Femur (tissue), 1 donor: ENCODE data around the gene GPC6.

ENCODE experiments used
- DNase-seq: peaks from one replicate; pipeline ENCODE4 v3.0.0-alpha.2; 2017

The GPC6 gene

GRCh38 chr13:94233837-94234236 is 1007.2 kb downstream of the GPC6 start:
- no peak for DNase-seq

GRCh38 chr13:94234738-94235137 is 1008.1 kb downstream of the GPC6 start:
- no peak for DNase-seq

GRCh38 chr13:94236132-94236531 is 1009.5 kb downstream of the GPC6 start:
- DNase-seq = no peak

- DNase-seq = no peak
Observed at GRCh38 chr13:94236872-94237271, 1010.3 kb downstream of the GPC6 start.

GRCh38 chr13:94239135-94239534 is 1012.5 kb downstream of the GPC6 start:
- DNase-seq = no peak

GRCh38 chr13:94242554-94242953 is 1015.9 kb downstream of the GPC6 start:
- DNase-seq = no peak

GRCh38 chr13:94243551-94243950 is 1016.9 kb downstream of the GPC6 start:
- no peak for DNase-seq

- DNase-seq = no peak
Observed at GRCh38 chr13:94246495-94246894, 1019.9 kb downstream of the GPC6 start.

GRCh38 chr13:94247890-94248289 is 1021.3 kb downstream of the GPC6 start:
- DNase-seq = no peak

GRCh38 chr13:94248454-94249228 is 1022.0 kb downstream of the GPC6 start:
- no peak for DNase-seq

GRCh38 chr13:94249512-94249911 is 1022.9 kb downstream of the GPC6 start:
- DNase-seq = no peak

- DNase-seq = peak; percentile 61
Observed at GRCh38 chr13:94251831-94252608, 1025.4 kb downstream of the GPC6 start.

GRCh38 chr13:94254737-94255136 is 1028.1 kb downstream of the GPC6 start:
- DNase-seq = no peak

- DNase-seq = no peak
Observed at GRCh38 chr13:94256721-94257120, 1030.1 kb downstream of the GPC6 start.

- DNase-seq = no peak
Observed at GRCh38 chr13:94259984-94260383, 1033.4 kb downstream of the GPC6 start.

GRCh38 chr13:94261163-94261562 is 1034.6 kb downstream of the GPC6 start:
- DNase-seq = no peak

GRCh38 chr13:94263038-94263437 is 1036.4 kb downstream of the GPC6 start:
- no peak for DNase-seq

GRCh38 chr13:94267581-94268366 is 1041.2 kb downstream of the GPC6 start:
- no peak for DNase-seq

GRCh38 chr13:94268661-94269060 is 1042.1 kb downstream of the GPC6 start:
- no peak for DNase-seq

- DNase-seq = no peak
Observed at GRCh38 chr13:94269557-94269956, 1043.0 kb downstream of the GPC6 start.

- DNase-seq = no peak
Observed at GRCh38 chr13:94270556-94270955, 1043.9 kb downstream of the GPC6 start.

GRCh38 chr13:94272038-94272437 is 1045.4 kb downstream of the GPC6 start:
- DNase-seq = no peak

- DNase-seq = no peak
Observed at GRCh38 chr13:94280349-94280748, 1053.7 kb downstream of the GPC6 start.
